H9 (cell line): ENCODE results near the gene LHX4. TPM values are rescaled to one million over a fixed set of nuclear protein-coding genes. Genes with fewer than 3 reads are reported as not detected.

Experiments used
- DNase-seq: peaks from one replicate; pipeline ENCODE4 v3.0.0-alpha.2; 2017
- H2AFZ ChIP-seq: one replicate; pipeline ENCODE4 v1.6.1; 2013; ENCODE audit warnings: mild to moderate bottlenecking, low read length, control low read depth, moderate library complexity
- H2AK5ac ChIP-seq: 2 replicates; pipeline ENCODE4 v1.6.1; 2013; ENCODE audit warnings: low read length, control low read depth, mixed read lengths; ENCODE audit not compliant: insufficient read length
- H2BK120ac ChIP-seq: one replicate; pipeline ENCODE4 v1.6.1; 2013; ENCODE audit warnings: low read depth, mild to moderate bottlenecking, low read length, control low read depth, inconsistent platforms; ENCODE audit not compliant: poor library complexity, severe bottlenecking
- H2BK12ac ChIP-seq: 2 replicates; pipeline ENCODE4 v1.6.1; 2013; ENCODE audit warnings: low read length, control low read depth, mixed read lengths, low read depth; ENCODE audit not compliant: insufficient read length
- H2BK15ac ChIP-seq: 2 replicates; pipeline ENCODE4 v1.6.1; 2013; ENCODE audit warnings: low read depth, low read length, control low read depth
- H2BK20ac ChIP-seq: one replicate; pipeline ENCODE4 v1.6.1; 2013; ENCODE audit warnings: low read depth, mild to moderate bottlenecking, low read length, control low read depth, inconsistent platforms; ENCODE audit not compliant: poor library complexity, severe bottlenecking
- H2BK5ac ChIP-seq: 2 replicates; pipeline ENCODE4 v1.6.1; 2013; ENCODE audit warnings: low read length, control low read depth, mixed read lengths; ENCODE audit not compliant: insufficient read length
- H3K14ac ChIP-seq: 2 replicates; pipeline ENCODE4 v1.6.1; 2013; ENCODE audit warnings: low read length, control low read depth; ENCODE audit not compliant: insufficient read depth
- H3K18ac ChIP-seq: 2 replicates; pipeline ENCODE4 v1.6.1; 2013; ENCODE audit warnings: low read depth, mild to moderate bottlenecking, mixed read lengths, low read length, control low read depth; ENCODE audit not compliant: insufficient read length
- H3K23ac ChIP-seq: 2 replicates; pipeline ENCODE4 v1.6.1; 2013; ENCODE audit warnings: low read length, control low read depth, mixed read lengths, low read depth; ENCODE audit not compliant: insufficient read length
- H3K23me2 ChIP-seq: 2 replicates; pipeline ENCODE4 v1.6.1; 2013; ENCODE audit warnings: low read depth, mild to moderate bottlenecking, mixed read lengths, low read length, control low read depth; ENCODE audit not compliant: insufficient read length, poor library complexity, severe bottlenecking
- H3K27ac ChIP-seq: 2 replicates; pipeline ENCODE4 v1.5.1; 2013; ENCODE audit warnings: low read length, control low read depth, mixed read lengths, low read depth; ENCODE audit not compliant: insufficient read length
- H3K27me3 ChIP-seq: 2 replicates; pipeline ENCODE4 v1.6.1; 2013; ENCODE audit warnings: low read length, control low read depth, inconsistent platforms; ENCODE audit not compliant: insufficient read depth
- H3K4ac ChIP-seq: 2 replicates; pipeline ENCODE4 v1.6.1; 2013; ENCODE audit warnings: low read depth, mild to moderate bottlenecking, control low read depth, inconsistent platforms, low read length, moderate library complexity
- H3K4me1 ChIP-seq: 2 replicates; pipeline ENCODE4 v1.6.1; 2013; ENCODE audit warnings: low read length, control low read depth, inconsistent platforms; ENCODE audit not compliant: insufficient read depth
- H3K4me2 ChIP-seq: 2 replicates; pipeline ENCODE4 v1.6.1; 2013; ENCODE audit warnings: low read length, control low read depth, mixed read lengths; ENCODE audit not compliant: insufficient read length, insufficient read depth
- H3K56ac ChIP-seq: 2 replicates; pipeline ENCODE4 v1.6.1; 2013; ENCODE audit warnings: low read depth, mild to moderate bottlenecking, mixed read lengths, low read length, control low read depth; ENCODE audit not compliant: insufficient read length
- H3K79me1 ChIP-seq: 2 replicates; pipeline ENCODE4 v1.6.1; 2013; ENCODE audit warnings: low read depth, mild to moderate bottlenecking, moderate library complexity, low read length, control low read depth, inconsistent platforms; ENCODE audit not compliant: insufficient read depth, poor library complexity, severe bottlenecking
- H3K79me2 ChIP-seq: 2 replicates; pipeline ENCODE4 v1.6.1; 2013; ENCODE audit warnings: low read length, control low read depth, inconsistent platforms; ENCODE audit not compliant: insufficient read depth
- H3K9ac ChIP-seq: 2 replicates; pipeline ENCODE4 v1.6.1; 2013; ENCODE audit warnings: low read length, control low read depth, mixed read lengths; ENCODE audit not compliant: insufficient read length; ENCODE audit errors: extremely low read depth
- H3K9me3 ChIP-seq: one replicate; pipeline ENCODE4 v1.6.1; 2013; ENCODE audit warnings: low read depth, low read length, inconsistent platforms; ENCODE audit not compliant: control insufficient read depth
- H3T11ph ChIP-seq: one replicate; pipeline ENCODE4 v1.6.1; 2013; ENCODE audit warnings: mild to moderate bottlenecking, low read length, control low read depth, inconsistent platforms
- H4K20me1 ChIP-seq: one replicate; pipeline ENCODE4 v1.6.1; 2013; ENCODE audit not compliant: control insufficient read depth, insufficient read length, insufficient read depth
- H4K5ac ChIP-seq: 2 replicates; pipeline ENCODE4 v1.6.1; 2013; ENCODE audit warnings: low read depth, mild to moderate bottlenecking, mixed read lengths, low read length, control low read depth; ENCODE audit not compliant: insufficient read length
- H4K8ac ChIP-seq: replicated peaks from 2 replicates; pipeline ENCODE4 v1.6.1; 2013; ENCODE audit warnings: low read length, control low read depth, mixed read lengths, low read depth; ENCODE audit not compliant: insufficient read length
- H4K91ac ChIP-seq: 2 replicates; pipeline ENCODE4 v1.6.1; 2013; ENCODE audit warnings: low read depth, mild to moderate bottlenecking, moderate library complexity, mixed read lengths, low read length, control low read depth; ENCODE audit not compliant: insufficient read length
- H3K27ac Mint-ChIP-seq, 3 experiments: 2 replicates in 2 of 3; 3 replicates in 1 of 3; pipeline ENCODE4 v1.8.0; 2020 to 2021; ENCODE audit warnings: mixed read lengths in 3 of 3, mild to moderate bottlenecking in 1 of 3, moderate library complexity in 1 of 3
- H3K27me3 Mint-ChIP-seq: 2 replicates; pipeline ENCODE4 v1.8.0; 2021; ENCODE audit warnings: low read depth, mild to moderate bottlenecking, moderate library complexity, mixed read lengths
- H3K36me3 Mint-ChIP-seq, 3 experiments: 2 replicates in 2 of 3; 3 replicates in 1 of 3; pipeline ENCODE4 v1.8.0; 2020 to 2021; ENCODE audit warnings: low read depth in 3 of 3, mixed read lengths in 3 of 3; ENCODE audit not compliant: insufficient read depth in 1 of 3
- H3K4me1 Mint-ChIP-seq, 2 experiments: 2 replicates each; pipeline ENCODE4 v1.8.0; 2020; ENCODE audit warnings: mixed read lengths in 2 of 2
- H3K4me3 Mint-ChIP-seq, 2 experiments: 2 replicates in 1 of 2; 3 replicates in 1 of 2; pipeline ENCODE4 v1.8.0; 2020 to 2021; ENCODE audit warnings: mild to moderate bottlenecking in 2 of 2, mixed read lengths in 2 of 2, moderate library complexity in 1 of 2
- H3K9me3 Mint-ChIP-seq, 2 experiments: 2 replicates in 1 of 2; 3 replicates in 1 of 2; pipeline ENCODE4 v1.8.0; 2020; ENCODE audit warnings: mild to moderate bottlenecking in 2 of 2, mixed read lengths in 2 of 2, moderate library complexity in 1 of 2
- WGBS: extraction: QIAGEN DNeasy Blood & Tissue Kit; methylation state at CpG from one replicate; pipeline ENCODE4 v1.1.7; 2013; ENCODE audit warnings: missing lambda C conversion rate, low lambda C conversion rate, mixed read lengths; ENCODE audit not compliant: insufficient read length; ENCODE audit errors: extremely low coverage; 5-methylcytosine and 5-hydroxymethylcytosine counted together
- total RNA-seq: library from RNA; stranded (reverse); gene quantifications from 2 replicates; pipeline ENCODE4 v1.2.1, GENCODE V29; 2021
- TF ChIP-seq, protein P1 (sequence below): fragments of 200-600 bp; sonication (generic); conservative IDR thresholded peaks from 3 replicates; pipeline ENCODE4 v1.8.0; 2021; ENCODE audit warnings: antibody characterized with exemption, mild to moderate bottlenecking

The LHX4 gene
- total RNA-seq, 1 experiment from 2014 or later: 1.9 TPM

DNA sequence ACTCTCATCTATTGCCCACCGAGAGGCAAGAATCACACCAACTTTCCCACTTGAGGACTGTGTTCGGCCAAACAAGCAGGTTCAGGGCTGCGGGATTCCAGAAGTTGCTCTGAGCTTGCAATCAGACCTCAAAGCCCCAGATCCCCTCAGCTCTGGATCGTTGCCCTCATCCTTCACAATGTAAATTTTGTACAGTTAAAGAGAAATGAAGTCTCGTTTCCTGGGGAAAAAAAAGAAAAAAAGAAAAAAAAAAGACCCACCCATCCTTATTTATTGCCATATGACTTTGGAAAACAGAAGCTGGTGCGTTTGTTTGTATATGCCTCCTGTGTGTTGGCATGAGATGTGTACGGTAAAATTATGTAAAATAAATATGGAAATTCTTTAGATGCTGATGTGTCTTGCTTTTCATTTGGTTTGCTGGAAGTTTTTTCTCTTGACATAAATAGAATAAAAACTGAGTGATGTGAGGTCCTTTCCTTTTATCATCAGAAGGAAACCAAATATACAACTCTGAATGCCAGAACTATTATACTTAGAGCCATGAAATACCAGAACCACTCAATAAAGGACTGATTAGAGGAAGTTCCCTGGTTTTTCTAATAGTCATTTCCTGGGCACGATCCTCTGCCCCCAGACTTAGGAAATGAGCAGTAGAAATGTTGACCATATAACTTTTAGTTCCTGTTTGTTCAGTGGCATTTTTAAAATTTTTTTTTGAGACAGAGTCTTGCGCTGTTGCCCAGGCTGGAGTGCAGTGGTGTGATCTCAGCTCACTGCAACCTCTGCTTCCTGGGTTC, 48.7 kb downstream of the LHX4 start:
- H2AFZ ChIP-seq: no peak overlapping the region
- no peak for DNase-seq
- H3K4me2 ChIP-seq: no peak overlapping the region
- H2BK5ac ChIP-seq: no peak overlapping the region
- TF ChIP-seq, protein P1, sequence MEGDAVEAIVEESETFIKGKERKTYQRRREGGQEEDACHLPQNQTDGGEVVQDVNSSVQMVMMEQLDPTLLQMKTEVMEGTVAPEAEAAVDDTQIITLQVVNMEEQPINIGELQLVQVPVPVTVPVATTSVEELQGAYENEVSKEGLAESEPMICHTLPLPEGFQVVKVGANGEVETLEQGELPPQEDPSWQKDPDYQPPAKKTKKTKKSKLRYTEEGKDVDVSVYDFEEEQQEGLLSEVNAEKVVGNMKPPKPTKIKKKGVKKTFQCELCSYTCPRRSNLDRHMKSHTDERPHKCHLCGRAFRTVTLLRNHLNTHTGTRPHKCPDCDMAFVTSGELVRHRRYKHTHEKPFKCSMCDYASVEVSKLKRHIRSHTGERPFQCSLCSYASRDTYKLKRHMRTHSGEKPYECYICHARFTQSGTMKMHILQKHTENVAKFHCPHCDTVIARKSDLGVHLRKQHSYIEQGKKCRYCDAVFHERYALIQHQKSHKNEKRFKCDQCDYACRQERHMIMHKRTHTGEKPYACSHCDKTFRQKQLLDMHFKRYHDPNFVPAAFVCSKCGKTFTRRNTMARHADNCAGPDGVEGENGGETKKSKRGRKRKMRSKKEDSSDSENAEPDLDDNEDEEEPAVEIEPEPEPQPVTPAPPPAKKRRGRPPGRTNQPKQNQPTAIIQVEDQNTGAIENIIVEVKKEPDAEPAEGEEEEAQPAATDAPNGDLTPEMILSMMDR: no peak
- Mint-ChIP-seq H3K27me3 (no peaks in the 10 kb centered on the region), H3K36me3 (peaks cover 39 to 44% (median 39%) of the 10 kb centered on the region in 3 experiments), H3K4me3 (no peak overlapping the region), H3K9me3 (peaks cover 0 to 15% of the 10 kb centered on the region in 2 experiments; a peak in 2 of 5 replicates), H3K4me1 (peaks cover 17 to 22% of the 10 kb centered on the region in 2 experiments), H3K27ac (peak overlapping the region in 2 of 3 experiments; percentile 37 to 96; a peak in 3 of 7 replicates)
- no peaks in the 10 kb centered on the region for H3K27me3 ChIP-seq
- H3K14ac ChIP-seq: no peak overlapping the region
- H3K27ac ChIP-seq: no peak overlapping the region
- no peak overlapping the region for H2BK20ac ChIP-seq
- H2AK5ac ChIP-seq: no peak overlapping the region
- peak overlapping the region; percentile 5 for H3K18ac ChIP-seq
- no peak overlapping the region for H2BK12ac ChIP-seq
- H3K9me3 ChIP-seq: no peaks in the 10 kb centered on the region
- no CpG with 5 or more reads among the region's 9 CpGs for WGBS
- H3K23me2 ChIP-seq: no peaks in the 10 kb centered on the region
- H2BK120ac ChIP-seq: no peak overlapping the region
- no peak overlapping the region for H4K91ac ChIP-seq
- no peaks in the 10 kb centered on the region for H3K79me1 ChIP-seq
- H4K20me1 ChIP-seq: no peaks in the 10 kb centered on the region
- no peak overlapping the region for H4K8ac ChIP-seq
- H3K4ac ChIP-seq: no peak overlapping the region
- H3K9ac ChIP-seq: no peak overlapping the region
- no peak overlapping the region for H3K56ac ChIP-seq
- H2BK15ac ChIP-seq: no peak overlapping the region
- no peaks in the 10 kb centered on the region for H3K79me2 ChIP-seq
- H3K4me1 ChIP-seq: peaks cover 10% of the 10 kb centered on the region; the same call in 1 of the 2 replicates
- no peak overlapping the region for H3T11ph ChIP-seq
- H3K23ac ChIP-seq: no peak overlapping the region
- H4K5ac ChIP-seq: no peak overlapping the region
